ENCODE results near the gene GGTA1.
"Not testable (repeated sequence)": the region's sequence is repeated elsewhere in the genome, so short reads cannot be mapped to it uniquely, and the experiment has no call there.

Gene GGTA1

DNA sequence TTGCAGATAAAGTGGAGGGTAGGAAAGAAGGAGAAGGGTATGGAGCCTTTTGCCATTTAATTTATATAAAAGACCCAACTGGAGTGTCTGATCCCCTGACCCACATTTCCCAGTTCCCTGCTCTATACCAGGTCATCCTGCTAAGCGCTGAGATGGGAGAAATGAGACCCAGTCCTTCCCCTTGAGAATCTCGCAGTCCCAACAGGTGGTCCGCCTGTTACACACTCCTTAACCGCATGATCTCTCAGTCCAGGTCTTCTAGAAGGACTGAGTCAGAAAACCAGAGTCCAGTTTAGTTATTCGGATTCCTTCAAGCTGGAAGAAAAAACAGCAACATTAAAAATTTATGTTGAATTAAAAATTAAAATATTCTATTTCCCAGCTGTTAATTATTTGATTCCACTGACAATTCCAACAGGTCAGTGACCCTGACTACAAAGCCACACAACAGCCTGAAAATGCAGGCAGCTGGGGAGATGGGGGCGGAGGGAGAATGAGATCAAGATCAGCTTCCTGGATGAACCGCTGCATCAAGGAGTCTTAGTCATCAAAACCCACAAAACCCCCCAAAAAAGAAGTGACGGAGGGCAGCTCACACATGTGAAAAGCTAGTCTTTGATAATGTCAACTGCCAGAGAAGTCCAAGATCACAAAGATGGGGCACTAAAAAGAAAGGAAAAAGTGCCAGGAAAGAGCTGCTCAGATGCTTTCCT, 44.0 kb downstream of the GGTA1 start:
- DNase-seq = no peak

DNA sequence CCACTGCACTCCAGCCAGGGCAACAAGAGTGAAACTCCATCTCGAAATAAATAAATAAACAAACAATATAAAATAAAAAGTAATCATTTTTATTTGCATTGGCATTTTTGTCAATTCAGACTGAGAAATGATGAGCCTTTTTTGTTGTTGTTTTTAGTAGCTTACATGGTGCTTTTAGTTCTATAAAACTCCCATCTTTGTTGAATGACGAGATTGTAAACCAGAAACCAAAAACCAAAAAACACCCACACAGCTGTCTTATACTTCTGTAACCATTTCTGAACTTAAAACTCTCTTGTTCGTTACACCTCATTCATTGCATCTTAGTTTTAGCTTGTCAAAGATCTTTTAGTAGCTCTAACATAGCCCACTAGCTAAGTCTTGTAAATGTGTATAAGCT, 44.7 kb downstream of the GGTA1 start:
- no peak for DNase-seq

DNA sequence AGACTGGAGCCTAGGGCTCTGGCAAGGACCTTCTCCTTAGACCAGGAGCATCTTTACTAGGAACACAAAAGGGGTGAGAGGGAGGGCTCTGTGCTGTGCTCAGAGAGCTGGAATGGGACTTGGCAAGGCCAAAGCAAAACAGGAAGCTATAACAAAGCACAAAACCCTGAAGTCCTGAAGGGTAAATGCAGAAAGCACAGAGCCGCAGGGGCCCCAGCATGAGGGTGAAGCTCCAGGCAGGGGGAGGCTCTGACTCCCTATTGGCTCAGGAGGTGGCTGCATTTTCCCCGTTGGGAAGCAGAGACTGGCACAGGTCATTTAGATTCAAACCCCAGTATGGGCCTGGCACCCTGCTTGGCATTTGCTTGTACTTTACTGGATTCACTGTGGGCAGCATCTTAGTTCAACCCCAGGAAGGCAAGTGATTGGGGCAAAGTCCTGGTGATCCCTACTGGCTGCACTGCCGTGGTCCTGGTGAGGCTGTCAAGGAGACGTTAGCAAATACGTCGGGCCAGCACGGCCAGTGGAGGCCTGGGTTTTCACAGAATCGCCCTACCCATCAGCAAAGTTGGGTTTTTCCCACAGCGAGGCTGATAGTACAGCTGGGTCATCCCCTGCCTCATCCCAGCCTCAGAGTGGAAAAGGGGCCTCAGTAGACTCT, 46.3 kb downstream of the GGTA1 start:
- DNase-seq = no peak

GRCh38 chr9:121452085-121452484, 47.6 kb downstream of the GGTA1 start:
- DNase-seq = no peak

GRCh38 chr9:121451586-121451985, 48.1 kb downstream of the GGTA1 start:
- DNase-seq = no peak

DNA sequence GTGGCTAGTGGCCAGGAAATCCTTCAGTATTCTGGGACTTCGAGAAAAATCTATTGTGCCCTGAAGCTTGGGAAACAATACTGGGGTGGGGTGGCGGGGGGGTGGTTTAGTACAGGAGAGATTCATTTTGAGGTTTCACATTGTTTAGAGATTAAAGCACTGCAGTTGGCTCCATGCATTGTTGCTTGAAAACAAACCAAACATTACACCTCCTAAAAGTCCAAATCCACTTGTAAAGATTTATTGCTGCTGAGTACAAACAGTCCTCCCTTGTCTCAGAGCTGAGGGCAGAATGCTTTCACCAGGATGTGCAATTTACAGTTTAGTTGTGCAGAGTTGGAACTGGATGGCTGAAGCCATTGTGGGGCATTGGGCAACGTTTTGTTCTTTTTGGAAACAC, 49.4 kb downstream of the GGTA1 start:
- DNase-seq = no peak

DNA sequence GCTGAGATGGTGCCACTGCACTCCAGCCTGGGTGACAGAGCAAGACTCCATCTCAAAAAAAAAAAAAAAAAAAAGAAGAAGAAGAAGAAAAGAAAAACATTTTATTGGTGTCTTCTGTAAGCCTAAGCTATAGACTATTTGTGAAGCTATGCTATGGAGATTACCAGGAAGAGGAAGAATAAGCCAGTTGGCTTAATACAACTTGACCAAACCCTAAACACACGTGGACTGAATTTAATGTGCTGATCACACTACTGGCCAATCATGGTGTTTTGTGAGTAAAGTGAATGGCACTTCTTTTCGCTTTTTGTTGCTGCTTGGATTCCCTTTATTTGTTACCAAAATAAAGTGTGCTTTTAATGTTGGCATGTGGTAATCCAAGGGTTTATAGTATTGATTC, 49.9 kb downstream of the GGTA1 start:
- no peak for DNase-seq

DNA sequence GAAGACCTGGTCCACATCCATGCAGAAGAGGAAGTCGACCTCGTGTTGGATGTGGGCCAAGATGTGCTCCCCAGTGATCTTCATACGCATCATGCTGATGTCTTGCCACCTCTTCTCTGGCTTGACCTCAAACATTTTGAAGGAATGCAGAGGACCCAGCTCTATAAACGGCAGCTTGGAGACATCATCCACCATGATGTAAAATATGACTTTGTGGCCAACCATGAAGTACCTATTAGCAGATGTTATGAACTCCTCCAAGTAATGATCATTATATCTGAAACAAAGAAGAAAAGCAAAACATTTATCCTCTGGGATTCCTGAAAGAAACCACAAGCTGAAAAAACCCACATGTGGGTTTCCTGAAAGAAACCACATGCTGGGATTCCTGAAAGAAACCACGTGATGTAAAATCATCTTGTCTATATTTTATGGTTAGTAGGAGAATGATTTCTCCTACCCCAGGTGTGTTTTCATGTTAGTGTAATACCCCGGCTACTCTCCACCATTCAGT, 52.3 kb downstream of the GGTA1 start:
- DNase-seq = no peak

DNA sequence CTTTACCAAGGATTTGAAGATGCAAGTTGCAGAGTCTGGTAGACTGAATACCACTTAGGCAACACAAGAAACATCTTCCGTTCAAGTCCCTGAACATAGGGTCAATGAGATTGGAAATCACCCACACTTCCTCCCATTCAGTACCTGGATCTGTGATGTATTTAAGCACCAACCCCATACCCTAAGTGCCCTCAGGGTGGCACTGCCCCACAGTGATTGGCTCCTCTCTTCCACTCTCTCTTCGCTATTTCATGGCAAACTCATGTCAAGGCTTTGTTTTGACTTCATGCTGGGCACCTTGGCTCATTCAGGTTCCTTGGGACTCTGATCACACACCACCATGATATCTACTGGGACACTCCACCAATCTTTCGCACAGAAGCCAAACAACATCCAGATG, 53.7 kb downstream of the GGTA1 start:
- no peak for DNase-seq

GRCh38 chr9:121443981-121444380, 55.7 kb downstream of the GGTA1 start:
- no peak for DNase-seq

DNA sequence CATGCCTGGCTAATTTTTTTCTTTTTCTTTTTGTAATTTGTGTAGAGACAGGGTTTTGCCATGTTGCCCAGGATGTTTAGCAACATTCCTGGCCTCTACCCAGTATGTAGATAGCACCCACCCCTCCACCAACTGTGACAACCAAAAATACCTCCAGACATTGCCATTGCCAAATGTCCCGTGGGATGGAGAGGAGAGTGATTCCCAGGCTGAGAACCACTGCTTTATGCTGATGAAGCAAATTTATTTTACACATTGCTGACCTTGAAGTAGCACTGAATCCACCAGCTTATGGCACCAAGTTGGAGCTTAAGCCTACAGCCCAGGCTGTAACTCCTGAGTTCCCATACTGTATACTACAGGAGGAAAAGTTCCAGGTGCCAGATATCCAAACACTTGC, 58.5 kb downstream of the GGTA1 start:
- no peak for DNase-seq

- DNase-seq = no peak
Observed at GRCh38 chr9:121439711-121440664, 59.7 kb downstream of the GGTA1 start.

DNA sequence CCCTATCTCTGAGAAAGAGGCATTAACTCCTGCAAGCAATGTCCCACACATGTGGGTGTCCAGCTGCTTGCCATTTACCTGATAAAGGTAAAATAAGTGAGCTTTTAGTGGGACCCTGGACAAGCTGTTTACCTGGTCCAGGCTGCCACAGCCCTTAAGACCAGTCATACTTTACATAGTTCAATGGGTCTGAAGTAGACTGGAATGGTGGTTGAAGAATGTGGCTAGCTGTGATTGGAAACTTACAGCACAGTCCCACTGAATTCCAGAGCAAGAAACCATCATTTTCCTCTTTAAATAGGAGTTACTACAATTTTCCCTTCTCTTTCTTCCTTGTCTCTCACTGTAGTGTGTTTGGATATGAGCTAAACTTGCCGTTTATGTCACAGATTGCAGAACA, 60.6 kb downstream of the GGTA1 start:
- no peak for DNase-seq

- DNase-seq = no peak
Observed at GRCh38 chr9:121437891-121438290, 61.8 kb downstream of the GGTA1 start.

- not testable (repeated sequence) for DNase-seq
Observed at GRCh38 chr9:121437046-121437445, 62.6 kb downstream of the GGTA1 start.

GRCh38 chr9:121434969-121435368, 64.7 kb downstream of the GGTA1 start:
- no peak for DNase-seq

DNA sequence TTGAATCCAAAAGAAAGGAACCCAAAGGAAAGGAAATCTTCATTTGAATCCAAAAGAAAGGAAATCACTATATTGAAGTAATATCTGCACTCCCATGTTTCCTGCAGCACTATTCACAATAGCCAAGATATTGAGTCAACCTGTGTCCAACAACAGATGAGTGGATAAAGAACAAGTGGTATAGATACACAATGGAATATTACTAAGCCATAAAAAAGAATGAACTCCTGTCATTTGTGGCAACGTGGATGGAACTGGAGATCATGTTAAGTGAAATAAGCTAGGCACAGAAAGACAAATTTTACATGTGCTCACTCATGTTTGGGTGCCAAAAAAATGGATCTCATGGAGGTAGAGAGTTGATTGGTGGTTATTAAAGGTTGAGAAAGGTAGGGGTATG, 71.7 kb downstream of the GGTA1 start:
- no peak for DNase-seq

DNA sequence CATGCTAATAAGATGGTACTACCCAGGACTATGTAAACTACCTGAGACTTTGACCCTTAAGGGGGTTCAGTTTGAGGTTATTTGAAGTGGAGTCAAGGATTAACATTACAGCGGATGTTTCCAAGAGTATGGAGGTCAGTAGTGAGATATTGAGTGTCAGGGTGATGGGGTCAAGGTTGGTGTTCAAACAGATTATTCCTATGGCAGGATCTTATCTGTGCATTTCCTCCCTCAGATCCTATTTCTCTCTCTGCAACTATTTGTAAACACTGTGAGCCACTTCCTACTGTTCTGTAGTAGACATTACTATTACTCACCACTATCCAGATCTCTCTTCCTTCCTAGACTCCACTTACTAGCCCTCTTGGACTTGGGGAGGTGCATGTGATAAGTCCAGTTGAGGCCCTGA, 75.6 kb downstream of the GGTA1 start:
- no peak for DNase-seq

DNA sequence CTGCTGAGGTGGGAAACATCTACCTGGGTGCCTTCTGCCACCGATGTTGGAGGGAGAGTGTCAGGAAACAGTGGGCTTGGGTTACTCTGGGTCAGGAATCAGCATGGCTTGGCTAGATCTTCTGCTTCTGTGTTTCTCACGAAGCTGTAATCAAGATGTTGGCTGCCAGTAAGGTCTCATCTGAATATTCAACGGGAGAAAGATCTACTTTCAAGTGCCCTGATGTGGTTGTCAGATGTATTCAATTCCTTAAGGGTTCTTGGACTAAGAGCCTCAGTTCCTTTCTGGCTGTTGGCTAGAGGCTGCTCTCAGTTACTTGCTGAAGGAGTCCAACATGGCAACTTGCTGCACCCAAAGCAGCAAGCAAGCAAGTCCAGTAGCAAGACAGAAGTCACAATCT, 87.7 kb downstream of the GGTA1 start:
- DNase-seq = no peak

DNA sequence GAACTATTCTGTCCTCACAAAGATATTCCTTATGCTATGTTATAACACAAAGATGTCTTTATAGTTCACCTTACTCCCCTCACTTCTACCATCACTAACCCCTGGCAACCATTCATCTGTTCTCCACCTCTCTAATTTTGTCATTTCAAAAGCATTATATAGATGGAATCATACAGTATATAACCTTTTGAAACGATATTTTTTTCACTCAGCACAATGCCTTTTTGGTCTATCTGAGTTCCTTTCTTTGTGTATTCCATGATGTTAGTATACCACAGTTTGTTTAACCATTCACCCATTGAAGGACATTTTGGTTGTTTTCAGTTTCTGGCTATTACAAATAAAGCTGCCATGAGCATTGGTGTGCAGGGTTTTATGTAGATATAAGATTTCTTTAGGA, 93.7 kb downstream of the GGTA1 start:
- DNase-seq = no peak
